GM21447 (cell line): ENCODE results near the gene ING5.
"Not testable (repeated sequence)": the region's sequence is repeated elsewhere in the genome, so short reads cannot be mapped to it uniquely, and the experiment has no call there.

Source experiments
- ATAC-seq: cut with Tn5 transposase; IDR thresholded peaks from one replicate; pipeline ENCODE4 v1.9.1; 2021; ENCODE audit not compliant: unreplicated experiment

ING5 gene

DNA sequence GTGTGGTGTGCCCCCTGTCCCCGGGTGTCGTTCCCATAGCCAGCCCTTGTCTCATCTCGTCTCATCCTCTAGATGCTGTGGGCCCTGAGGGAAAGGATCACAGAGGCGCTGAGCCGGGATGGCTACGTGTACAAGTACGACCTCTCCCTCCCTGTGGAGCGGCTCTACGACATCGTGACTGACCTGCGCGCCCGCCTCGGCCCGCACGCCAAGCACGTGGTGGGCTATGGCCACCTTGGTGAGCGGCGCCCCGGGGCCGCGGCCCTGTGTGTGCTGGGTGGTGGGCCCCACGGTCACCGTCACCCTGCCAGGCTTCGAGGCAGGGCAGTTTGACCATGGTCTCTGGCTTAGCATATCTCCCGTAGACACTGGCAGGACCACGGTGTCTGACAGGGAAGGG, 53.9 kb downstream of the ING5 start:
- no peak for ATAC-seq

DNA sequence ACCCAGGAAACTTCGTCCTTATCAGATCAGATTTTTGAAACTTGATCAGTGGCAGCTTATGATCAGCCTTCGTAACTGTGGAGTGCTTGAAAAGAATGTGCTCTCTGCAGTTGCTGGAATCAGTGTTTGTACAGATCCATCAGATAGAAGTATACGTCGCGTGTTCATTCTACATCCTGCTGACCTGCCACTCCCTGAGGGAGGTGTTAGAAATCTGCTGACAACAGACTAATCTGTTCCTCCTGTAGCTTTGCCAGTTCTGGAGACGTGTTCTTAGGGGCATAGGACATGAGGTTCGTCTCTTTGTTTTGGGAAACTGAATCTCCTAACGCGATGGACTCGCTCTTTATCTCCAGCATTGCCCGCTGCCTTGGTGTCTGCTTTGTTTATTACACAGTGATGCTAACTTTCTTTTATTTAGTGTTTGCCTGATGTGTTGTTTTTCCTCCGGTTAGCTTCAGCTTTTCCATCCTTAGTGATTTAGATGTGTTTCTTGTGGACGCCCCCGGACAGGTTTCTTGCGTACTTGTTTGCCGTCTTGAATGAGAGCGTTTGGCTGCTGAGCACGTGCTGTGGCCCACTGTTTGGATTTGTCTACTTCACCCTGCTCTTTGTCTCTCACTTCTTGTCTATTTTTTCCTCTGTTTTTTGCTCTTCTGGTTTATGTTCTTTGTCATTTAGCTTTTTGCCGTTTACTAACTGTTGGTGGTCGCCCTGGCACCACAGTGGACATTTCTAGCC, 57.4 kb downstream of the ING5 start:
- no peak for ATAC-seq

DNA sequence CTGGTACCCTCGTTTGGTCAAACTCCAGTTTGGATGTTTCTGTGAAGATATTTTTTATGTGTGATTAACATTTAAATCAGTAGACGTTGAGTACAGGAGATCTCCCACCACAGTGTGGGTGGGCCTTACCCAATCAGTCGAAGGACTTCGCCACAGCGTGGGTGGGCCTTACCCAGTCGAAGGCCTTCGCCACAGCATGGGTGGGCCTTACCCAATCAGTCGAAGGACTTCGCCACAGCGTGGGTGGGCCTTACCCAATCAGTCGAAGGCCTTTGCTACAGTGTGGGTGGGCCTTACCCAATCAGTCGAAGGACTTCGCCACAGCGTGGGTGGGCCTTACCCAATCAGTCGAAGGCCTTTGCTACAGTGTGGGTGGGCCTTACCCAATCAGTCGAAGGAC, 58.1 kb downstream of the ING5 start:
- not testable (repeated sequence) for ATAC-seq

DNA sequence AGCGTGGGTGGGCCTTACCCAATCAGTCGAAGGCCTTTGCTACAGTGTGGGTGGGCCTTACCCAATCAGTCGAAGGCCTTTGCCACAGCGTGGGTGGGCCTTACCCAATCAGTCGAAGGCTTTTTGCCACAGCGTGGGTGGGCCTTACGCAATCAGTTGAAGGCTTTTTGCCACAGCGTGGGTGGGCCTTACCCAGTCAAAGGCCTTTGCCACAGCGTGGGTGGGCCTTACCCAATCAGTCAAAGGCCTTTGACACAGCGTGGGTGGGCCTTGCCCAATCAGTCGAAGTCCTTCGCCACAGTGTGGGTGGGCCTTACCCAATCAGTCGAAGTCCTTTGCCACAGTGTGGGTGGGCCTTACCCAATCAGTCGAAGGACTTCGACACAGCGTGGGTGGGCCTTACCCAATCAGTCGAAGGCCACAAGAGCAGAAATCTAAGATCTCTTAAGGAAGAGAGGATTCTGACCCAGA, 58.5 kb downstream of the ING5 start:
- ATAC-seq: no peak

DNA sequence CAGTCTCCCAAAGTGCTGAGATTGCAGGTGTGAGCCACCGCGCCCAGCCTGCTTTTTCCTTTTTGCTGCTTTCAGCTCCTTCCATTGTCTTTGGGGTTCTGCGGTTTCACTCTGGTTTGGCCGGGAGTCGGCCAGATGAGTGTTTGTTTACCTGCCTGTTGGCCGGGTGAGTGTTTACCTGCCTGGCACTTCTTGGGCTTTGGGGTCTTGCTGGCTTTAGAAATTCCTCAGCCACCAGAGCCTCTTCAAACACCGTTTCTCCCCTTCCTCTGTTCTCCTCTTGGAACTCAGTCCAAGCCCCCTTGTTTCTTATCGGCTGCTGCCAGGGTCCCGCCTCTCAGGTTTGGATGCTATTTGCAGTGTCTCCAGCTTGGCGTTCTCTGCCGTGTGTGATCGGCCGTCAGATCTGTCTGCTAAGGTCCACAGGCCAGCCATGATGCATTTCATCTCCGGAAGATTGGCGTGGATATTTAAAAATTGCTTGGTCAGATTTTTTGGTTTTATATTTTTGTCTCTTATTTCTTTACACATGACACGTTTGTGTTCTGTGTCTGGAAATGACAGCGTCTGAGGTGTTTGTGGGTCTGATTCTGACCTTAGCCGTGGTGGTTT, 60.6 kb downstream of the ING5 start:
- ATAC-seq: no peak

DNA sequence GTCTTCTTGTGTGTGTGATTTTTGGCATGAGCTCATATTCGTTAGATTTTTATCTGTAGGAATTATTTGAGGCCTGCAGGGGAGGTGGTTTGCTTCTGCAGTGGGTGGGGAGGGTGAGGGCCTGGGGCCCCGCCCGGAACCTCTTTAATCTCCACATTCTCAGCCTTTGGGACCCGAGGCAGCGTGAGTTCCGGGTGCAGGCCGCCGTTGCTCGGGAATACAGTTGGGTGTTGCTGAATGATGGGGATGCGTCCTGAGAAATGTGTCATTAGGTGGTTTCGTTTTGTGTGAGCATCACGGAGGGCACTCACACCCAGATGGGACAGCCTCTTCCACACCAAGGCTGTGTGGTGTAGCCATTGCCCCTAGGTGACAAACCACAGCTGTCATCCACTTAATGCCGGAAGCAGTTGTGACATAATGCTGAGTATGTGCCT, 61.1 kb downstream of the ING5 start:
- ATAC-seq: no peak

DNA sequence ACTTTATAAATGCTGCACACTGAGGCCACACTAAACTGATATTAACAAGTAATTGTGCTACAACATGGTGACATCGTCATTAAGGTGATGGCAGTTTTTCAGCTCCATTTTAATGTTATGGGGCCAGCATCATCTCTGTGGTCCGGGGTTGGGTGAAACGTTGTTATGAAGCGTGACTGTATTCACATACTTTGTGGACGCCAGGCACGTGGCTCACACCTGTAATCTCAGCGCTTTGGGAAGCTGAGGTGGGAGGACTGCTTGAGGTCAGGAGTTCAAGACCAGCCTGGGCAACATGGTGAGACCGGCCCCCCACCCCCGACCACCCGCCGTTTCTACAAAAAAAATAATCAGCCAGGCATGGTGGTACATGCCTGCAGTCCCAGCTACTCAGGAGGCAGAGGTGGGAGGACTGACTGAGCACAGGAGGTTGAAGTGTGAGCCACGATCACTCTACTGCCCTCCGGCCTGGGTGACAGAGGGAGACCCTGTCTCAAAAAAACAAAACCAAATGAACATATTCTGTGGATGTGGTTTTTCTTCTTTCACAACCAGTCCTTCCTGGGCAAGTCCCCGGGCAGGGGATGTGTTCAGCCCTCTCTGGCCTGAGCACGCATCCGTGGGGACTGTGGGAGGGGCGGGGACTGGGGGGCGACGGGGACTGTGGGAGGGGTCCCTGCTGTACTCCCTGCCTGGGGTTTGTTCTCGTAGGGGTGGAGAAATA, 61.9 kb downstream of the ING5 start:
- ATAC-seq: no peak

DNA sequence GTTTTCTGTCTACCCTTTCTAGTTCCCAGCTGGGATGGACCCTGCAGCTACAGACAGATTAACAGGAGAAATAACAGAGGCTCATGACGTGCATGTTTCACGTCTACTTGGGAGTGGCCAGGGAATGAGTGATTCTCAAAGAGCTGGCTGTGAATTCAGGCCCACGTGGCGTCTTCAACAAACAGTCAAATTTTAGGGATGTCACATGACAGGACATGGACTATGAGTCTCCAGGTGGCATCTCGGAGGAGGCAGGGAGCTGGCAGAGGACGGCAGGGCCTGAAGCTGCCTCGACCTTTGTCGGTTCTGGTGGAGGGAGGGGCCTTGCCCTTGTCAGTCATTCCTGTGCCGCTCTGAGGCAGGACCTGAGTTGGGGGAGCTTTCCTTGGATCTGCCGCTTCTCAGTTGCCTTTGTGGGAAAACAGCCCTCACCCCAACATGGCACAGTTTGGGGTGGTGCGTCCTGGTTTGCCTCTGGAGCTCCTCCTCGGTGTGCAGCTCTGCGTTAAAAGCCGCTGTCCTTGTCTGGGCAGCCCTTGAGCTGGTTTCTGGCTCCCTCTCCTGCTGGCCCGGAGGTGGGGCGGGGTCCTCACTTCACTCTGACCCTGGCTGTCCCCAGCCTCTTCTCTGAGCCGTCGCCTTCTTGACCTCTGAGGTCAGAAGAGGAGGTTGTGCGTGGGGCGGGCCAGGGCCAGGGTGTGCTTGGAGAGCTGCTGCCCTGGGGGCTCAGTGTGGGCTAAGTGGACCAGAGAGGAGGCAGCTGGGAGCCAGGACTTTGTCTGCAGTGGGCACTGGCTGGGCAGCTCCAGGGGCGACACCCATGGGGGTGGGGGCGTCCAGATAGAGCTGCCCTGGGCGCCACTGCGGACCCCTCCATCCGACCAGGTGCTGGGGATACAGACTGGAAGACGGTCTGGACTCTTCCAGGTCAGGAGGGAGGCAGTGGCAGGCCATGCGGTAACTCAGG, 62.7 kb downstream of the ING5 start:
- ATAC-seq: no peak

DNA sequence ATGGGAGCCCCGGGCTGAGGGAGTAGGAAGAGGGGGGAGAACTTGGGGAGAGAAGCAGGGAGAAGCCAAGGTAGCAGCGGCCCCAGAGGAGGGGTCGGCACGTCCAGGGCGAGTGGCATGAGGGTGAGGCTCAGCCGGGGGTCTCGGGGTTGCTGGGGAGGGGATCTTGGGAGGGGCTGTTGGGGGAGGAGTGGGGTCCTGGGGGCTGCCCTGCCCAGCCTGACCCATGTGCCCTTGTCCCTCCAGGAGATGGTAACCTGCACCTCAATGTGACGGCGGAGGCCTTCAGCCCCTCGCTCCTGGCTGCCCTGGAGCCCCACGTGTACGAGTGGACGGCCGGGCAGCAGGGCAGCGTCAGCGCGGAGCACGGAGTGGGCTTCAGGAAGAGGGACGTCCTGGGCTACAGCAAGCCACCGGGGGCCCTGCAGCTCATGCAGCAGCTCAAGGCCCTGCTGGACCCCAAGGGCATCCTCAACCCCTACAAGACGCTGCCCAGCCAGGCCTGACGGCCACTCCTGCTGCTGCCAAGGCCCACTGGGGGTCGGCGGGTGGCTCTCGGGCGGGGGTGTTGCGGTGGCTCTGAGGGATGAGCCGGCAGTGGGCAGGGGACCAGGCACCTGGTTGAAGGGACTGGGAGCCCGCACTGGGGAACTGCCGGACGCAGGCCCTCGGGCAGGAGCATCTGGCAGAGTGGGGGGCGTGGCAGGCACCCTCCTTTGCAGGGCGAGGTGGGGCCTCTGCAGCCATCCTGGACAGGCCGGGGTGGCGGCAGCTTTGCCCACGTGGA, 65.8 kb downstream of the ING5 start:
- ATAC-seq: no peak

DNA sequence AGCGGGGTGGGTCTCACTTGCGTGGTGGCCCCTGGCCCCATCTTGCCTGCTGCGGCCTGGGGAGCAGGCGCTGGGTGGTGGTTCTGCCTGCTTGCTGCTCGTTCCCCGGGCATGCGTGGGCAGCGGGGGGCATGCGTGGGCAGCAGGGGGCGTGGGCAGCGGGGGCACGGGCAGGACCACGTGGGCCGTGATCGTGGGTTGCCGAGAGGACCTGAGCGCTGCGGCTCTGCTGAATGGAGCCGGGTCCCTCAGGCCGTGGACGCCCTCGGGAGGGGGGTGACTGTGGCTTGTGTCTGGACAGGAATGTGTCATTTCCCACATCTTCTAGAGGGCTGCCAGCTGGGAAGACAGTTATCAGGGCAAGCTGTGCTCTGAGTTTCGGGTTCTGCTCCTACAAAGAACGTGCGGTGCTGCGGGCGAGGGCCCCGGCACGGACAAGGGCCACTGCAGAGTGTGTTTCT, 66.4 kb downstream of the ING5 start:
- no peak for ATAC-seq

DNA sequence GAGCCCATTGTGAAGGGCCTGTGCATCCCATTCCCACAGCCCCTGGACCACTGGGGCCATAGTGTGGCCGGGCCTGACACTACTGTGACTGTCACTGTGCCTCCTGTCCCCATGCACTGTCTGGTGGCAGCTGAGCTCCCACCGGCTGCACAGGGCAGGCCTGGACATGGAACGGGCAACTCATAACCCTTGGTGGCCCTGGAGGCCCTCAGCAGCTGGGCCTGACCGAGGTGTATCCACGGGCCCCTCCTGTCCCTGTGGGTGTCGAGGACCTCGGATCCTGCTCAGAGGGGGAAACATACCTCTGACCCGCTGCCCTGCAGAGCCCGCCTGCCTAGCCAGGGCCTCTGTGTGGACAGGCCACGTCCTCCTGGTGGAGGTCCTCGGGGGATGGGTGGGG, 67.0 kb downstream of the ING5 start:
- no peak for ATAC-seq

DNA sequence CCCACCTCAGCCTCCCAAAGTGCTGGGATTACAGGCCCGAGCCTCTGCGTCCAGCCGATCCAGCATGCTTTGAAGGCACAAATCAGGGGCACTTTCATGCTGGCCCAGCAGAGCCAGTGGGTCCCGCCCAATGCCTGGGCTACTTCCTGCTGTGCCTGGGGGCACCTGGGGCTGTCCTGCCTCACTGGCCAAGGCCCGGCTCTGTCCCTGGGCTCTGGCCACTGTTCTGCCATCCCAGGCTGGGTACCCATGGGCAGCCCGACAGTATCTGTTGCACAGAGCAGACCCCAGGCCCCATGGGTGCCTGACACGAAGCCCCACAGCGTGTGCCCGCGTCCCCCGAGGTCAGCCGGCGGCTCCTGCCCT, 68.0 kb downstream of the ING5 start:
- ATAC-seq: no peak

DNA sequence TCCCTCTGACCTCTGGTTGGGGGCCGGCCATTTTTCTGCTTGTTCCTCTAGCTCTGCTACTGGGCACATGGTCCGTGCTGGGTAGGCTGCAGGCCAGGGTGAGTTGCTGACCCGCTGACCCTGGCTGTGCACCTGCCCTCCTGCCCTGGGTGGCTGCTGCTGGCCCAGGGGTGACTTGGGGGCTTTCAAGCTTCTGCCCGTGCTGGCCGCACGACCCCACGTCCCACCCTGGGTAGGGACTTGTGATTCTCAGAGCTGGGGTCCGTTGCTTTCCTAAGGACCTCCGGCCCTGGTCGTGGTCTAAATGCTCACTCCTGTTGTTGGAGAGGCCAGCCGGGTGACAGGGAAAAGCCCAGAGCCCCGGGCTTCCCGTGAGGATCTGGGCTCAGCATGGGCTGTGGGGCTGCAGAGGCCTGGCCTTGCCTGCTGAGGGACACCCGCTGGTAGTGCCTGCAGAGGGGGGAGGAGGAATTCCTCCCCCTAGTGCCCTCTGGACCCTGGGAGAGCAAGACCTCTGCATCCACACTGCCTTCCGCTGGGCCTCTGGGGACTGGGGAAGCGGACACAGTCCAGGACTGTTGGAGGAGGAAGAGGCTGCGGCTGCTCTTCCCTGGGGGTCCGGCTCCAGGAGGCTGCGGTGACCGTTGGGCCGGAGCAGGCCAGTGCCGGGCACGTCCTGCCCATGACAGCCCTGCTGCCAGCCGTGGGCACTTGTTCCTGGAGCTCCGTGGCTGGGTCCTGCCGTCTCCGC, 68.5 kb downstream of the ING5 start:
- no peak for ATAC-seq

DNA sequence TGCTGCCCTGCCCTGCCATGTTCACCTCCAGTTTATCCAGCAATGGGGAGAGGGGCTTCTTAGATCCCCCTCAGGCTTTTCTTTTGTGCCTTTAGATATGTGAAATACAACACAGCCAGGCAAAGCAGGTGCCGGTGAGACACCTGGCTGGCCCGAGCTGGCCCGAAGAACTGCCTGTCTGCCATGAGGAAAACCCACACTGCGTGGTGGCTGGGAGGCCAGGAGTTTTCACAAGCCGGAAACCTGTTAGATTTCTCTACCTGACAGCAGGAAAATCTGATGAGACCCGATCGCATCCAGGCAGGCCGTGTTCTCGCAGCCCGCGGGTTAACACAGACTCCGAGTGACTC, 69.1 kb downstream of the ING5 start:
- no peak for ATAC-seq

DNA sequence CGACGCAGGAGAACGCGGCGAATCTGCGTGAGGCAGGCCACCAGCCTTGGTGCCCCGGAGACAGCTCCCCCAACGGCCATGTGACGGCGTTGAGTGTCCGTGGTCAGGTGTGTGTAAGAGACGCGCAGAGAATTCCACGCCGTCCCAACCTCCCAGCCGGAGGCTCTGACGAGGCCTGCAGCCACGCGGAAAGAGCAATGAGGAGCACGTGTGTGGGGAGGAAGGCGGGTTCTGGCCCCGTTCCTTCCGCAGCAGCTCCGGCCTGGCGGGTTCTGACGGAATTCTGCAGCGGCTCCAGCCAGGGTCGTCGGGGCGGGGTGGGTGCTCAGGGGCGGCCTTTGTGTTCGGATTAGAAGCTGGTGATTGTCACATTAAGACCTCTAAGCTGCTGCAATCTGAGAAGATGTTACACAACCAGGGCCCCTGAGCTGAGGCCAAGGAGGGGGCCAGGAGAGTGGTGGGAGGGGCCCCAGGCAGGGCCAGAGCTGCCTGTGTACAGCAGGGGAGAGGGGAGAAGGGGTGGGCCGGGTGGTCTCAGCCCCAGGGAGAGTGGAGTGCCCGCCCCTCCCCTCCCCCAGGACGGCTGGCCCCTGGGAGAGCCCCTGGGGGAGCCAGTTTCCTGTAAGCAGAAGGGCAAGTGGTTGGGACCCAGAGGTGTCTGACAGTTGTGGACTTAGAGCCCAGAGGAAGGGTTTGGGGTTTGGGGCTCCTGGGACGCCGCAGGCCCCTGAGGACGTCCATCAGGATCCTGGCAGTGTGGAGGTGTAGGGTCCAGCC, 69.6 kb downstream of the ING5 start:
- no peak for ATAC-seq

DNA sequence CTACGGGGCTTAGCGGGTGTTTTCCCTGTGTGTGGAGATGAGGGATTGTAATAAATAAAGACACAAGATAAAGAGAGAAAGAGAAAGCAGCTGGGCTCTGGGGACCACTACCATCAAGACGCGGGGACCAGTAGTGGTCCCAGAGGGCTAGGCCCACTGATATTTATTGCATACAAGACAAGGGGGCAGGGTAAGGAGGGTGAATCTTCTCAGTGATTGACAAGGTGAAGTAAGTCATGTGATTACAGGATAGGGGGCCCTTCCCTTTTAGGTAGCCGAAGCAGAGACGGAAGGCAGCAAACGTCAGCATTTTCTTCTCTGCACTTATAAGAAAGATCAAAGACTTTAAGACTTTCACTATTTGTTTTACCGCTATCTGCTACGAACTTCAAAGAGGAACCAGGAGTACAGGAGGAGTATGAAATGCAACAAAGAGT, 70.2 kb downstream of the ING5 start:
- ATAC-seq: no peak

DNA sequence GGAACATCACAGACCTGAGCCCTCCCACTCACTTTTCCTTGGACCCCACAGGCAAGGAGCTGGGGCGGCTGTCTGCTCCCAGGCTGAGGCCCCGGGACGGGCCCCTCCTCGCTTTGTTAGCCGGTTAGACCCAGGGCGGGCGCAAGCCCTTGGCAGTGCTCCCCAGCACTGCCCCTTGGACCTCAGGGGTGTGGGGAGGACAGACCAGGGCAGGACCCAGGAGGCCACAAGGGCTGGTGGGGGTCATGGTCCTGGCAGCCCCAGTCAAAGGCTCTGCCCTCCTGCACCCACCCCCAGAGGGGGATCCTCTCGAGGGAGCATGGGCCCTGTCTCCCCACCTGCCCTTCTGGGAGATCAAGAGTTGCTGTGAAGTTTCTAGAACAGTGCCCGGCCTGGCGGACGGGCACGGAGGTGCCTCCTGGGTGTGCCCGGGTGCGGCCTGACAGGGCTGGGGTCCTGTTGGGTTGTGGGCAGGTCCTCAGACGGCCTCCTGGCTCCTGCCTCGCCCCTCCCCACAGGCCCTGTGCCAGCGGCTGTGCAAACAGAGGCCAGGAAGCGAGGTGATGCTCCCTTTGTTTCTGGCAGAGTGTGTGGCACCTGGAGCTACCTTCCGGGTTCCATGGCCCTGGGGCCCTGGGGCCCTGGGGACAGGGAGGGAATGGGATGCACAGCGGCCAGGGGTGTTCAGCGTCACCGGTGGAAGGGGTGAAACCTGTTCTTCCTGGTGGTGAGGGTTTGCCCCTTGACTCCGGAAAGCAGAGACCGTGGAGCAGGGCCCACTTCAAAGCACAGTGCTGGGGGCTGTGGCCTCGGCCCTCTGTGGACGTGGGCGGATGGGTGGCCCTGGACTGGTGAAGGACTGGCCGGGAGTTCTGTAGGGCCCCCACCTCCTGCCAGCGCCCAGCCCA, 71.9 kb downstream of the ING5 start:
- no peak for ATAC-seq
